ENCODE data around the gene COMTD1. TPM values are rescaled to one million over a fixed set of nuclear protein-coding genes. Genes with fewer than 3 reads are reported as not detected.

The COMTD1 gene
- total RNA-seq, 2 experiments from 2014 or later = 37.7 to 47.2 TPM

DNA sequence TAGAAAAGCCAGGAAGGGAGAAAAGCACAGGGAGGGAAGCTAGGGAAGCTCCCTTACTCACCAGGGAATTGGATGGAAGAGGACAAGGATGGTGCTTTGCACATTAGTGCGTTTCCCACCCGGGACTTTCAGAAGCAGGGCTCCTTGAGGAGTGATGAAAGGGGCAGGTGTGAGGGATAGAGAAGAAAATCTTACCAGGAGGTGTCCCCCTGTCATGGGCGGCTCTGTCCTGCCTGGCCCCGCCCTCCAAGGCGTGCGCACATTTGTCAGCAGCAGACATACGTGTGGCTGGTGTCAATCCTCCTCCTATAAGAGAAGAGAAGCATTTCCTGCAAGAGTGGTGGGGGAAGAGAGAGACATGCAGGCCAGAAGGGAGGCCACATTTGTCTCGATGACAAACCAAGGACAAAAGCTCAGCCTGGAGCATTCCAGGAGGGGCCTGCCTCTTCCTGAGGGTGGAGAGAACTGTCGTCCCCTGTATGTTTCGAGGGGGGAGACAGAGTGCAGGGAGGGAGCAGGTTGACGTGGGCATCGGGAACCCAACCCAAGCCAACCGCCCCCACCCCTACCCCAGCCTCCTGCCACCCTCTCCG, 47.4 kb upstream of the COMTD1 start:
- Histone ChIP-seq H3K4me2 (ENCODE audit: low read length) (no peak overlapping the region), H2AFZ (ENCODE audit: low read length) (no peak overlapping the region)
- DNase-seq (ENCODE audit: low spot score) = no peak

GRCh38 chr10:75281974-75282373, 46.2 kb upstream of the COMTD1 start:
- Histone ChIP-seq H3K79me2 (ENCODE audit: insufficient read depth, low read depth, low read length) (no peaks in the 10 kb centered on the region), H3K36me3 (ENCODE audit: insufficient read depth, low read length) (no peaks in the 10 kb centered on the region), H3K27ac (ENCODE audit: low read depth, low read length, poor library complexity, severe bottlenecking) (no peak overlapping the region), H3K4me2 (ENCODE audit: low read length) (no peak overlapping the region), H3K9me3 (ENCODE audit: low read length) (no peaks in the 10 kb centered on the region), H4K20me1 (ENCODE audit: insufficient read depth, low read length) (no peaks in the 10 kb centered on the region), H3K4me3 (ENCODE audit: low read depth, low read length, poor library complexity, severe bottlenecking) (no peak overlapping the region), H3K9me2 (ENCODE audit: insufficient read depth, low read length) (no peaks in the 10 kb centered on the region), H2AFZ (ENCODE audit: low read length) (no peak overlapping the region), H3K4me1 (ENCODE audit: insufficient read depth, low read length, poor library complexity, severe bottlenecking) (no peaks in the 10 kb centered on the region)
- intact Hi-C loops (cut with micrococcal nuclease; ENCODE audit: unreplicated experiment) = no loop called here
- BruUV-seq (replicated peaks) = no TSS peak
- DNase-seq (ENCODE audit: low spot score) = no peak
- TF ChIP-seq, protein P1, sequence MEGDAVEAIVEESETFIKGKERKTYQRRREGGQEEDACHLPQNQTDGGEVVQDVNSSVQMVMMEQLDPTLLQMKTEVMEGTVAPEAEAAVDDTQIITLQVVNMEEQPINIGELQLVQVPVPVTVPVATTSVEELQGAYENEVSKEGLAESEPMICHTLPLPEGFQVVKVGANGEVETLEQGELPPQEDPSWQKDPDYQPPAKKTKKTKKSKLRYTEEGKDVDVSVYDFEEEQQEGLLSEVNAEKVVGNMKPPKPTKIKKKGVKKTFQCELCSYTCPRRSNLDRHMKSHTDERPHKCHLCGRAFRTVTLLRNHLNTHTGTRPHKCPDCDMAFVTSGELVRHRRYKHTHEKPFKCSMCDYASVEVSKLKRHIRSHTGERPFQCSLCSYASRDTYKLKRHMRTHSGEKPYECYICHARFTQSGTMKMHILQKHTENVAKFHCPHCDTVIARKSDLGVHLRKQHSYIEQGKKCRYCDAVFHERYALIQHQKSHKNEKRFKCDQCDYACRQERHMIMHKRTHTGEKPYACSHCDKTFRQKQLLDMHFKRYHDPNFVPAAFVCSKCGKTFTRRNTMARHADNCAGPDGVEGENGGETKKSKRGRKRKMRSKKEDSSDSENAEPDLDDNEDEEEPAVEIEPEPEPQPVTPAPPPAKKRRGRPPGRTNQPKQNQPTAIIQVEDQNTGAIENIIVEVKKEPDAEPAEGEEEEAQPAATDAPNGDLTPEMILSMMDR (conservative IDR thresholded peaks at IDR 0.05; ENCODE audit: low read length) = no peak
- no peak for TF ChIP-seq EZH2phosphoT487 (IDR thresholded peaks at IDR 0.05; ENCODE audit: borderline replicate concordance, low read depth, low read length)
- ChIA-PET CTCF (ENCODE audit: unreplicated experiment) (no interaction called here), POLR2A (interaction anchor here (0.6 kb wide), 1 partner anchor 56 kb away, joined by 4 read pairs; no protein-coding TSS in a partner anchor)

More for the DNA sequence above, 47.4 kb upstream of the COMTD1 start:
- H3K79me2 ChIP-seq (ENCODE audit: insufficient read depth, low read depth, low read length) = no peaks in the 10 kb centered on the region
- H4K20me1 ChIP-seq (ENCODE audit: insufficient read depth, low read length) = no peaks in the 10 kb centered on the region
- no peak for TF ChIP-seq EZH2phosphoT487 (IDR thresholded peaks at IDR 0.05; ENCODE audit: borderline replicate concordance, low read depth, low read length)
- TF ChIP-seq, protein P1 (conservative IDR thresholded peaks at IDR 0.05; ENCODE audit: low read length) = no peak
- H3K36me3 ChIP-seq (ENCODE audit: insufficient read depth, low read length) = no peaks in the 10 kb centered on the region
- H3K9me2 ChIP-seq (ENCODE audit: insufficient read depth, low read length) = no peaks in the 10 kb centered on the region
- H3K4me1 ChIP-seq (ENCODE audit: insufficient read depth, low read length, poor library complexity, severe bottlenecking) = no peaks in the 10 kb centered on the region
- CTCF ChIA-PET (ENCODE audit: unreplicated experiment) = interaction anchor here (0.6 kb wide), 1 partner anchor 49 kb away, joined by 3 read pairs; no protein-coding TSS in a partner anchor
- H3K9me3 ChIP-seq (ENCODE audit: low read length) = no peaks in the 10 kb centered on the region
- intact Hi-C loops (cut with micrococcal nuclease; ENCODE audit: unreplicated experiment) = no loop called here
- no peak overlapping the region for H3K27ac ChIP-seq (ENCODE audit: low read depth, low read length, poor library complexity, severe bottlenecking)
- no peak overlapping the region for H3K4me3 ChIP-seq (ENCODE audit: low read depth, low read length, poor library complexity, severe bottlenecking)
- POLR2A ChIA-PET = no interaction called here
- BruUV-seq (replicated peaks) = no TSS peak

DNA sequence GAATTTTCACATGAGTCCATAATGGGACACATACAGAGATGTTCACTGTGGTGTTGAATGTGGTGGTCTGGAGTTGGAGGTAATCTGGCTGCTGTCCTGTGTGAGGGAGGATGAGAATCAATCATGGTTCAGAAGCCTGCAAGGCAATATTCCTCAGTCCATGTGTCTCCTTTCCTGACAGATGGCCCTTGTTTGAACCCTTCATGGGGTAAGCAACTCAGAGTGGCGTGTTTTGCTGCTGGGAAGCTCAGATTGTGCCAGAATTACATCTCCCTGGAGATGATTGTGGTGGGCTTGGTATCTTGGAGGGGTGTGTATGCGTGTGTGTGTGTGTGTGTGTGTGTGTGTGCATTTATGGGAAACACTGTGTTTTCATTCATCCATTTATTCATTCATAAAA, 44.5 kb upstream of the COMTD1 start:
- intact Hi-C loops (cut with micrococcal nuclease; ENCODE audit: unreplicated experiment) = no loop called here

More for the DNA sequence above, 44.5 kb upstream of the COMTD1 start:
- Histone ChIP-seq H3K4me3 (ENCODE audit: low read depth, low read length, poor library complexity, severe bottlenecking) (no peak overlapping the region), H4K20me1 (ENCODE audit: insufficient read depth, low read length) (no peaks in the 10 kb centered on the region), H3K4me2 (ENCODE audit: low read length) (no peak overlapping the region), H3K4me1 (ENCODE audit: insufficient read depth, low read length, poor library complexity, severe bottlenecking) (no peaks in the 10 kb centered on the region), H3K36me3 (ENCODE audit: insufficient read depth, low read length) (no peaks in the 10 kb centered on the region), H3K9me2 (ENCODE audit: insufficient read depth, low read length) (no peaks in the 10 kb centered on the region), H3K9me3 (ENCODE audit: low read length) (no peaks in the 10 kb centered on the region), H3K27ac (ENCODE audit: low read depth, low read length, poor library complexity, severe bottlenecking) (no peak overlapping the region), H3K79me2 (ENCODE audit: insufficient read depth, low read depth, low read length) (no peaks in the 10 kb centered on the region), H2AFZ (ENCODE audit: low read length) (no peak overlapping the region)
- DNase-seq (ENCODE audit: low spot score) = no peak
- BruUV-seq (replicated peaks) = no TSS peak
- CTCF ChIA-PET (ENCODE audit: unreplicated experiment) = no interaction called here
- TF ChIP-seq, protein P1 (conservative IDR thresholded peaks at IDR 0.05; ENCODE audit: low read length) = no peak
- no peak for TF ChIP-seq EZH2phosphoT487 (IDR thresholded peaks at IDR 0.05; ENCODE audit: borderline replicate concordance, low read depth, low read length)
- POLR2A ChIA-PET = interaction anchor here (0.6 kb wide), 1 partner anchor 1698 kb away, joined by 3 read pairs; no protein-coding TSS in a partner anchor
